AG04449 (cell line): Measurements from ENCODE around the gene P2RY14.

Experiments
- CTCF ChIA-PET: fragments of 350-600 bp; formaldehyde crosslinking; extraction: SDS; loops from one replicate; lab custom pipeline; 2021; ENCODE audit warnings: antibody characterized with exemption; lab: Yijun Ruan, JAX
- POLR2A ChIA-PET: fragments of 400-600, 350-600 bp; formaldehyde crosslinking; extraction: SDS; loops from one replicate; lab custom pipeline; 2020; ENCODE audit warnings: antibody characterized with exemption, inconsistent platforms; lab: Yijun Ruan, JAX
- DNase-seq: peaks from one replicate; pipeline ENCODE4 v3.0.0-alpha.2; 2010; ENCODE audit warnings: low read depth, low spot score
- H3K4me3 ChIP-seq: 2 replicates; pipeline ENCODE4 v1.5.1; 2011; ENCODE audit warnings: low read depth, mild to moderate bottlenecking, control low read depth, low read length
- TF ChIP-seq, protein P1 (sequence below): IDR thresholded peaks from one replicate; pipeline ENCODE4 v1.5.1; 2011; ENCODE audit warnings: mild to moderate bottlenecking, moderate library complexity, low read length, control low read depth, inconsistent platforms; ENCODE audit not compliant: insufficient read depth; ENCODE audit errors: missing control alignments

The P2RY14 gene

DNA sequence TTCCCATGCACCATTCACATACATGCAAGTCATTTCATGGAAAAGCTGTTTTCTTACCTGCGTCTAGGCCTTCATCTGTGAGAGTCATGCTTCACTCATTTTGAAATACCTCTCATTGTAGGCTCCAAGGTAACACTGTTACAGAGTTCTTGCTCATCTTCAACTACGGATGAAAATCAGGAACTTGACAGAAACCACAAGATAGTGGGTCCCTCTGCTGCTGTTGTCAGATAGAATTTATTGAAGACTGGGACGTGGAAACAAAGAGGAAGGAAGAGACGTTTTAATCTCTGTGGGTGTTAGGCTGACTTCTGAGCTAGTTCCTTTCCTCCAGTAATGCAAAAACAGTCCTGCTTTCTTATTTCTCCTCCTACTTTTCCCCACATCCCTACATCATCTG lies at the start of gene P2RY14:
TSS of gene P2RY14 (minus strand) at position 313 of the 400 bp plus-strand sequence. CDS start 64,226 bp downstream, outside the sequence.
- POLR2A ChIA-PET, result interaction anchor here (0.5 kb wide), 1 partner anchor 191 kb away, joined by 3 read pairs; no protein-coding TSS in a partner anchor
- TF ChIP-seq, protein P1, sequence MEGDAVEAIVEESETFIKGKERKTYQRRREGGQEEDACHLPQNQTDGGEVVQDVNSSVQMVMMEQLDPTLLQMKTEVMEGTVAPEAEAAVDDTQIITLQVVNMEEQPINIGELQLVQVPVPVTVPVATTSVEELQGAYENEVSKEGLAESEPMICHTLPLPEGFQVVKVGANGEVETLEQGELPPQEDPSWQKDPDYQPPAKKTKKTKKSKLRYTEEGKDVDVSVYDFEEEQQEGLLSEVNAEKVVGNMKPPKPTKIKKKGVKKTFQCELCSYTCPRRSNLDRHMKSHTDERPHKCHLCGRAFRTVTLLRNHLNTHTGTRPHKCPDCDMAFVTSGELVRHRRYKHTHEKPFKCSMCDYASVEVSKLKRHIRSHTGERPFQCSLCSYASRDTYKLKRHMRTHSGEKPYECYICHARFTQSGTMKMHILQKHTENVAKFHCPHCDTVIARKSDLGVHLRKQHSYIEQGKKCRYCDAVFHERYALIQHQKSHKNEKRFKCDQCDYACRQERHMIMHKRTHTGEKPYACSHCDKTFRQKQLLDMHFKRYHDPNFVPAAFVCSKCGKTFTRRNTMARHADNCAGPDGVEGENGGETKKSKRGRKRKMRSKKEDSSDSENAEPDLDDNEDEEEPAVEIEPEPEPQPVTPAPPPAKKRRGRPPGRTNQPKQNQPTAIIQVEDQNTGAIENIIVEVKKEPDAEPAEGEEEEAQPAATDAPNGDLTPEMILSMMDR, result no peak
- DNase-seq, result no peak

GRCh38 chr3:151327571-151328198 lies 49.3 kb upstream of the P2RY14 start:
- no peak for DNase-seq
- CTCF ChIA-PET, result interaction anchor here (0.8 to 7.6 kb wide), 23 partner anchors 12 to 591 kb away, joined by 3 to 94 read pairs (median 5); partner anchors contain the start of gene GPR87
- TF ChIP-seq, protein P1, result peak; percentile 28
- POLR2A ChIA-PET, result interaction anchor here (0.6 kb wide), 1 partner anchor 102 kb away, joined by 4 read pairs; no protein-coding TSS in a partner anchor
- H3K4me3 ChIP-seq, result no peak overlapping the region

More for the DNA sequence above, at the start of gene P2RY14:
- H3K4me3 ChIP-seq, result no peak within 1 kb of the TSS
- CTCF ChIA-PET, result interaction anchor here (0.7 to 9.6 kb wide), 9 partner anchors 11 to 641 kb away, joined by 3 to 310 read pairs (median 3); no protein-coding TSS in a partner anchor

- H3K4me3 ChIP-seq, result no peak overlapping the region
- CTCF ChIA-PET, result interaction anchor here (1.0 to 7.6 kb wide), 2 partner anchors 8 to 17 kb away, joined by 3 to 94 read pairs; partner anchors contain the start of gene GPR87
- POLR2A ChIA-PET, result no interaction called here
- TF ChIP-seq, protein P1, result no peak
- DNase-seq, result no peak
Observed at GRCh38 chr3:151322511-151322910, 44.2 kb upstream of the P2RY14 start.

GRCh38 chr3:151321526-151321925 lies 43.2 kb upstream of the P2RY14 start:
- DNase-seq, result no peak
- CTCF ChIA-PET, result interaction anchor here (0.9 to 1.6 kb wide), 3 partner anchors 29 to 516 kb away, joined by 3 to 5 read pairs (median 4); no protein-coding TSS in a partner anchor
- TF ChIP-seq, protein P1, result no peak
- POLR2A ChIA-PET, result no interaction called here
- no peak overlapping the region for H3K4me3 ChIP-seq

DNA sequence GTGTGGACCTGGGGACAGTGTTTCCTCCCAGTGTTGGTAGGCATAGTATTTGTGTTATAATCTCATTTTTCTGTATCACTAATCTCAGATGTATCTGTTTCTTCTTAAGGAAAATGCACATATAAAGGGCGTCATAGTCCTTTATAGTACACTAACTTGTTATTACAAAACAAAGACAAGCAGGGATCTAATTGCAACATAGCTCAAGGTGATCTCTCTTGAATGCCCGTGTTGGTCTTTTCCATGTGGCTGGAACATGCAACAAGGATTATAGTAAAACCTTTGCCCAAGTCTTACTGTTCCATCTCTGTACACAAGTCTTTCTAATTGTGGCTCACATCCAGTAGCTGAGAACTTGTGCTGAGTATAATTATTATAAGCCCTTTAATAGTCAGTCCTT lies 41.8 kb upstream of the P2RY14 start:
- ChIA-PET CTCF (interaction anchor here (0.7 to 1.6 kb wide), 2 partner anchors 8 to 28 kb away, joined by 3 to 5 read pairs; no protein-coding TSS in a partner anchor), POLR2A (no interaction called here)
- H3K4me3 ChIP-seq, result no peak overlapping the region
- DNase-seq, result no peak
- TF ChIP-seq, protein P1, result no peak

DNA sequence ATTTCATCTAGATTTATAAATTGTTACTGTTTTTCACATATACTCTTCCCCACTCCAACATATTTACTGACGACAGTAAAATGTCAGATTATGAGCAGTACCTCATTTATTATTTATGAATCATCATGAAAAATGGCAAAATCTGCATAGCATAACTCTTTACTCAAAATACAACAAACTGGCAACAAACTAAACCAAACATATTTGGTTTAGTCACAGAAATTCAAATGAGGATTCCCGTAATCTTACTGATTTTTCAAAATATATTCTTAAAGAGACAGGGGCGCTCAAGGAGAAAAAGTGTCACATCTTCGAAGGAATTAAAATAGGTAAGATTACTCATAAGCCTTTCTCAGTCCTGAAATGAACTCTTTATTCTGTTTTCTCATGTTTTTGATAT lies 41.3 kb upstream of the P2RY14 start:
- ChIA-PET POLR2A (no interaction called here), CTCF (interaction anchor here (0.7 to 10.6 kb wide), 3 partner anchors 7 to 518 kb away, joined by 3 to 94 read pairs (median 3); partner anchors contain the start of gene P2RY13)
- DNase-seq, result no peak
- TF ChIP-seq, protein P1, result no peak
- H3K4me3 ChIP-seq, result no peak overlapping the region
